HG03103 (cell line): Measurements from ENCODE around the gene RBM42.
"Not testable (repeated sequence)": the region's sequence is repeated elsewhere in the genome, so short reads cannot be mapped to it uniquely, and the experiment has no call there.

Experiments used
- ATAC-seq: cut with Tn5 transposase; IDR thresholded peaks from one replicate; pipeline ENCODE4 v1.9.1; 2021; ENCODE audit warnings: low read depth; ENCODE audit not compliant: unreplicated experiment

RBM42 gene

DNA sequence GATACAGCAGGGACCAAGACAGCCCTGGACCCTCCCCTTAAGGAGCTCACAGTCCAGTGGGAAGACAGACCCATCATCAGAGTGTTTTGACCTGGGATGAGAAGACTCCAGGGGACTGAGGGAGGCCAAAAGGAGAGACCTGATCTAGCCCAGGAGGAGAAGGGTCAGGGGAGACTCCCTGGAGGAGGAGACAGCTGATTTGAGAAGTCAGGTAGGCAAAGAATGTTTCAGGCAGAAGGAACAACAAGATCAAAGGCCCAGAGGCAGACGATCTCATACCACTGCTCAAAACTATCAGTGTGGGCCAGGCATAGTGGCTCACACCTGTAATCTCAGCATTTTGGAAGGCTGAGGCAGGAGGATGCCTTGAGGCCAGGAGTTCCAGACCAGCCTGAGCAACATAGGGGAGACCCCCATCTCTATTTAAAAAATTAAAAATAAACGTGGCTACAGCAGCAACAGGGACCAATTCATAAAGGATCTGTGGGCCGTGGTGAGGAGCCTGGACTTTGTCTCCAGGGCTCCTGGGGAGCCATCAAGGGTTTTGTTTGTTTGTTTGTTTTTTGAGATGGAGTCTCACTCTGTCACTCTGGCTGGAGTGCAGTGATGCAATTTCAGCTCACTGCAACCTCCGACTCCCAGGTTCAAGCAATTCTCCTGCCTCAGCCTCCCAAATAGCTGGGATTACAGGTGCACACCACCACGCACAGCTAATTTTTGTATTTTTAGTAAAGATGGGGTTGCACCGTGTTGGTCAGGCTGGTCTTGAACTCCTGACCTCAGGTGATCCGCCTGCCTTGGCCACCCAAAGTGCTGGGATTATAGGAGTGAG is 17.1 kb downstream of the RBM42 start:
- no peak for ATAC-seq

DNA sequence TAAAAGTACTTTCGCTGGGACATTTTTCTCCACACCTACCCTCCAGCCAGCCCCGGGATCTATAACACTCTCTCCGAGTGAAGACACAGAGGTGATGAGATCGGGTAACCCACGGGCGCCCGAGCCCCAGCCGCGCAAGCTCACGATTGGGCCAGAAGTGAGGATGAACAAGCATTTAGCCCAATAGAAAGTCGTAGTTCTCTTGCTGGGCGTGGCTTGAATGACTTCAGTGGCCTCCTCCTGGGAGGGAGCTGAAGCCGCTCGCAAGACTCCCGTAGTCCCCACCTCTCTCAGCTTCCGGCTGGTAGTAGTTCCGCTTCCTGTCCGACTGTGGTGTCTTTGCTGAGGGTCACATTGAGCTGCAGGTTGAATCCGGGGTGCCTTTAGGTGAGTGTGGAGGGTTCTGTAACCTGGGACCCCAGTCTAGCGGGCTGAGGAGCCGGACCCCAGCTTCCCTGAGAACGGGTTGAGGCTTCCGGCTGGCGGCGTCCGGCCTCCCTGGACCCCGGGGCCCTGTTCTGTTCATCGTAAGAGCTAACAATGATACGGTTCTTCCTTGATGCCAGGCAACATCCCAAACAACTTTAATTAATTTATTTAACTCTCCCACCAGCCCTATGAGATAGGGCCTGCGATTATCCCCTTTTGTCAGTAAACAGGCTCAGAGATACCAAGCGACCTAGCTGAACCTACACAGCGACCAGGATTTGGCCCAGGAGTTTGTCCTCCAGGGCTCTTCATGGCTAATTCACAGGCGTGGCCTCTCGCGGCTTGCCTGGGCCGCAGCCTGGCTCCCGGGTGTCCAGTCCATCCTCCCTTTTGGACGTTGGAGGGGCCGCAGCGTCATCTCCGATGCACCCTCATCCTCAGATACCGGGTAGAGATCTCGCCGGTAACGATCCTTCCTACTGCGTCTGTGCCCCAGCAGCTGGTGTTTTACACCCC is 19.5 kb downstream of the RBM42 start, which contains the start of gene COX6B1:
Gene COX6B1, plus strand, starts transcription at position 307 of the 945 bp plus-strand sequence. CDS start 2,921 bp downstream, outside the sequence.
- peak; percentile 42 for ATAC-seq

DNA sequence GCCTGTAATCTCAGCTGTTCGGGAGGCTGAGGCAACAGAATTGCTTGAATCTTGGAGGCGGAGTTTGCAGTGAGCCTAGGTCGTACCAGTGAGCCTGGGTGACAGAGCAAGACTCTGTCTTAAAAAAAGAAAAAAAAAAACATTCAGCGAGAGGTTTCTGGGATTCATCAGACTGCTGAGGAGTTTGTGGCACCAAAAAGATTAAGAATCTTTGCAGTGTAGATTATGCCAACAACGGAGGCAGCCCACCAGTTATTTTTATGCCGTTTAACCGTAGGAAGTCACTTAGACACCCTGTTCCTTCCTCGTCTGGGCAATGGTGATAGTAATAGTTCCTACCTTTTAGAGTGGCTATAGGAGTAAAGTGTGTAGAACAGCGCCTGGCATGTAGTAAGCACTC is 21.7 kb downstream of the RBM42 start:
- no peak for ATAC-seq

DNA sequence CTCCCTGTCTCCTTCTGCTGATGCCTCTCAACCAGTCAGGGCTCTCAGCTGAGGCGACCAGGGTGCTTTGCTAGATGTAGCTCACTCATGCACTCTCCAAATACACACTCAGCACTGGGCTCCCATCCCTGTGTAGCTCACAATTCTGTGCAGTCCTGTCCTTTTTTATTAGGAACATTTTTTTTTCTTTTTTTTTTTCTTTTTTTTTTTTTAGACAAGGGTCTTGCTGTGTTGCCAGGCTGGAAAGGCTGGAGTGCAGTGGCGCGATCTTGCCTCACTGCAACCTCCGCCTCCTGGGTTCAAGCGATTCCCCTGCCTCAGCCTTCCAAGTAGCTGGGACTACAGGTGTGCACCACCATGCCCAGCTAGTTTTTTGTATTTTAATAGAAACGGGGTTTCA is 26.0 kb downstream of the RBM42 start:
- not testable (repeated sequence) for ATAC-seq

- no peak for ATAC-seq
Observed at GRCh38 chr19:35655600-35655999, 26.8 kb downstream of the RBM42 start.

GRCh38 chr19:35656700-35657099 is 27.9 kb downstream of the RBM42 start:
- no peak for ATAC-seq

GRCh38 chr19:35657904-35658700 is 29.3 kb downstream of the RBM42 start:
- no peak for ATAC-seq

DNA sequence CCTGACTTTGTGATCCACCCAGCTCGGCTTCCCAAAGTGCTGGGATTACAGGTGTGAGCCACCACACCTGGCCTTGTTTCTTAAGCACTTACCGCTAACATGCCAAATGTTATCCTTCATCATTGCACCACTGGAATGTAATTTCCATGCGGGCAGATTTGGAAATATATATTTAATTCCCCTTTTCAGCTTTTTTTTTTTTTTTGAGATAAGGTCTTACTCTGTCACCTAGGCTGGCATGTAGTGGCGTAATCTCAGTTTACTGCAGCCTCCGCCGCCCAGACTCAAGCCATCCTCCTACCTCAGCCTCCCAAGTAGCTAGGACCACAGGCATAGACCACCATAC is 33.1 kb downstream of the RBM42 start:
- no peak for ATAC-seq

DNA sequence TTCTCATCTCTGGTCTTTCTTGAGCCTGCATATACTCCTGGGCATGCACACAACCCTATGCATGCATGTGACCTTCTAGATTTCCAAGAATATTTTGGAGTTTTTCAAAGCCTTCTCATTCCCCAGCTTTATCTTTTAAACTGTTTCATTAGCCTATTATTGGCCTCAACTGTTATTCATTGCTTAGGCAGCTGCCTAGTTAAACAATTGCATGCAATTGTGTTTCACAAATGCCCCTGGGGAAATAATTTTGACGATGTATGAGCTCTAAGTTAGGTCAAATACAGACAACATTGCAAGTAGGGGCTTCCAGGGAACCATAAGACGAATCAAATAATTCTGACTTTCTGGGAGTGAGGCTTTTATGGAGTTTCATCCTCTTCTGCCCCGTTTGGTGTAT is 35.1 kb downstream of the RBM42 start:
- no peak for ATAC-seq

GRCh38 chr19:35665157-35665556 is 36.3 kb downstream of the RBM42 start:
- no peak for ATAC-seq

GRCh38 chr19:35665604-35666003 is 36.8 kb downstream of the RBM42 start:
- ATAC-seq: no peak

DNA sequence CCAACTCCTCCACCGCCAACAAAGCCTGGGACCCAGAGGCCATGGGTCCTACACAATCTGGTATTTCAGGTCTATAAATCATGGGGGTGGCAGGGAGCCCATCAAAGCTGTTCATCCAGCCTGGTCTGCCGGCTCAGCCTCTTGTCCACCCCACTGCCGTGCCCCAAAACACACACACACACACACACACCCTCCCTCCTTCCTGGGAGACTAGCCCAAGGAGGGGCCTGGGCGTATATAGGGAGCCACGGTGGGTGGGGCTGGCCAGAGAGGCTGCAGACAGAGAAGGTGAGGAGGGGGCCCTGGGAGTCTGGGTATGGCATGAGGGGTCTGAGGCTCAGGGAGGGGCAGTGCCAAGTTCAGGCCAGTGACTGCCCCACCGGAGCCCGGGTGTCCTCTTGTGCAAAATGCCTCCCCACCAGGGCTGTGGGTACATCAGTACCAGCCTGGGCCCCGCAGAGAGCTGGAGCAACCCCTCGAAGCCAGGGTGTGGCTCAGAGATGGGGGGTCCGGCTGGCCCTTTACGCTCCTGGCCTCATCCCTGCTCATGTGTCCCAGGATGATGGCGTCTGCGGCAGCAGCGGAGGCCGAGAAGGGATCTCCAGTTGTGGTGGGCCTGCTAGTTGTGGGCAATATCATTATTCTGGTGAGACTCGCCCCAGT is 37.5 kb downstream of the RBM42 start, which contains the start of gene UPK1A:
Gene UPK1A, plus strand, starts transcription at position 267 of the 663 bp plus-strand sequence. Its CDS starts 296 bp downstream, at position 563.
- no peak for ATAC-seq

- ATAC-seq: no peak
Observed at GRCh38 chr19:35669566-35669965, 40.7 kb downstream of the RBM42 start.

DNA sequence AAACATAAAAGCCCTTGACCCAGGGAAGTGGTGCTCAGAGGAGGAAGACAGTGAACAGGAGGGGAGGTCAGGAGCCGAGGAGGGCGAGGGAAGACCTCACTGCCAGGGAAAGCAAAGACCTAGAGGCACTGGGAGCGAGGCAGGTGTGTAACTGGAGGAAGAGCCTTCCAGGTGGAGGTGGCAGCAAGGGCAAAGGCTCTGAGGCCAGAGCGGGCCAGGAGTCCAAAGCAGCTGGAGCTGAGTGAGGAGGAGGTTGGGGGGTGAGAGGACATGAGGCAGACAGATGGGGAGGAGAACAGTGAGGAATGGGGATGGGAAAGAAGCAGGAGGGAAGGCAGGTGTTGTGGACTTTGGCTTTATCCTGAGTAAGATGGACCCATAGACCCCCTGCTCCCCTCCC is 41.1 kb downstream of the RBM42 start:
- ATAC-seq: no peak

DNA sequence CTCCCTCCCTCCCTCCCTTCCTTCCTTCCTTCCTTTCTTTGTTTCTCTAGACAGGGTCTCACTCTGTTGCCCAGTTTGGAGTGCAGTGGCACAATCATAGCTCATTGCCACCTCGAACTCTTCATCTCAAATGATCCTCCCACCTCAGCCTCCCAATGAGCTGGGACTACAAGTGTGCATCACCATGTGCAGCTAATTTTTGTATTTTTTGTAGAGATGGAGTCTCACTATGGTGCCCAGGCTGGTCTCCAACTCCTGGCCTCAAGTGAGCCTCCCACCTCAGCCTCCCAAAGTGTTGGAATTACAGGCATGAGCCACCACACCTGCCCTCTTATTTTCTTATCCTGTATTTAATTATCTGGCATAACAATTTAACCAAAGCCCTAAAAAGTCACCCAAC is 41.9 kb downstream of the RBM42 start:
- ATAC-seq: no peak

GRCh38 chr19:35671818-35672217 is 43.0 kb downstream of the RBM42 start:
- ATAC-seq: no peak

DNA sequence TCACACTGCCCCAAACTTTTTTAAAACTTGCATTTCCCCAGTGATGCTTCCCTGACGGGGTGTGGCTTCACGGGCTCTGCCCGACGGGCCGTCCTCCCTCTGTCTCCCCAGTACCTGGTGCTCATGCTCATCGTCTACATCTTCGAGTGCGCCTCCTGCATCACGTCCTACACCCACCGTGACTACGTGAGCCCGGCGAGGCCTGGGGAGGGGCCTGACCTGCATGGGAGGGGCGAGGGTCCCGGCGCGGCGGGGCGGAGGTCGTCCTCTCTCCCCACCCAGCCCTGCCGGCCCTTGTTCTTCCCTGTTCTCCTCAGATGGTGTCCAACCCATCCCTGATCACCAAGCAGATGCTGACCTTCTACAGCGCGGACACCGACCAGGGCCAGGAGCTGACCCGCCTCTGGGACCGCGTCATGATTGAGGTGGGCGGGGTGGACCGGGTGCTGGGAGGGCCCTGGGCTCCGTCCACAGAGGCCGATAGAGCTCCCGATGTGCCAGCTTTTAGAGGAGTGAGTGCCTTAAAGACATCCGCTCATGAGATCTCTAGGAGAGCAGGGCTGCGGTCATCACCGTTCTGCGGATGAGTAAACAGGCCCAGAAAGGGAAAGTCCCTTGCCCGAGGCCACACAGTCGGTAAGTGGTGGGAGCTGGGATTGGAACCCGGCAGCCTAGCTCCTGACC is 44.4 kb downstream of the RBM42 start:
- no peak for ATAC-seq

- ATAC-seq: no peak
Observed at GRCh38 chr19:35675589-35676140, 46.8 kb downstream of the RBM42 start.
